HEK293T (cell line): ENCODE data around the gene GH1.
"Not testable (repeated sequence)": the region's sequence is repeated elsewhere in the genome, so short reads cannot be mapped to it uniquely, and the experiment has no call there.

Experiments
- ELF4 ChIP-seq: fragments of 450-650 bp; IDR thresholded peaks from 2 replicates; pipeline ENCODE4 v1.6.1; 2017; ENCODE audit warnings: antibody characterized with exemption
- LEF1 ChIP-seq: fragments of 450-650 bp; IDR thresholded peaks from 2 replicates; pipeline ENCODE4 v1.6.1; 2017; ENCODE audit warnings: mild to moderate bottlenecking, borderline replicate concordance
- NFRKB ChIP-seq: fragments of 450-650 bp; IDR thresholded peaks from 2 replicates; pipeline ENCODE4 v1.6.1; 2016; ENCODE audit warnings: mild to moderate bottlenecking, moderate library complexity
- TF ChIP-seq, protein P1 (sequence below): fragments of 450-650 bp; IDR thresholded peaks from 2 replicates; pipeline ENCODE4 v1.6.1; 2016

DNA sequence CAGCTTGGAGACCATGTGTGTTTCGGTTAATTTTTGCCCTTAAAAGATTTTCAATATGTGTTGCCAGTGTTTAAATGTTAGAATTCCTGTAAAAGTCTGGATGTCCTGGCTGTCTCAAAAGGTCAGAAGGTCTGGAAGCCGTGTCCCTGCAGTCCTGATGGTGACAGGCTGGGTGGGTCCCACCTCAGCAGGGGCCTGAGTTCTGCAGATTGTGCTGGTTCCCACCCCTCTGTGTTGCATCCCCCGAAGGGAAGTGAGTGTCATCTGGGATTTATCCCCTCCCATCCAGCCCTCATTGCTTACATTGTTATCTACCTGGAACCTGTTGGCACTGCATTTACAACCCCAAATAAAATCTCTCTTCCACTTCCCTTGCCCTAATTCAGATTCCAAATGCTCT is 24.6 kb downstream of the GH1 start:
- not testable (repeated sequence) for TF ChIP-seq LEF1, NFRKB, ELF4
- TF ChIP-seq, protein P1, sequence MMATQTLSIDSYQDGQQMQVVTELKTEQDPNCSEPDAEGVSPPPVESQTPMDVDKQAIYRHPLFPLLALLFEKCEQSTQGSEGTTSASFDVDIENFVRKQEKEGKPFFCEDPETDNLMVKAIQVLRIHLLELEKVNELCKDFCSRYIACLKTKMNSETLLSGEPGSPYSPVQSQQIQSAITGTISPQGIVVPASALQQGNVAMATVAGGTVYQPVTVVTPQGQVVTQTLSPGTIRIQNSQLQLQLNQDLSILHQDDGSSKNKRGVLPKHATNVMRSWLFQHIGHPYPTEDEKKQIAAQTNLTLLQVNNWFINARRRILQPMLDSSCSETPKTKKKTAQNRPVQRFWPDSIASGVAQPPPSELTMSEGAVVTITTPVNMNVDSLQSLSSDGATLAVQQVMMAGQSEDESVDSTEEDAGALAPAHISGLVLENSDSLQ: not testable (repeated sequence)
